ENCODE data around the gene SUSD2. TPM values are rescaled to one million over a fixed set of nuclear protein-coding genes. Genes with fewer than 3 reads are reported as not detected.
"Not testable (repeated sequence)": the region's sequence is repeated elsewhere in the genome, so short reads cannot be mapped to it uniquely, and the experiment has no call there.

Gene SUSD2
- polyA plus RNA-seq, 4 donors = 6.1 to 82.9 (median 11.3) TPM

- Histone ChIP-seq H3K4me1 (ENCODE audit: control insufficient read depth in 3 of 3, insufficient read depth in 2 of 3, low read depth in 1 of 3, low read length in 2 of 3) (peaks cover 0 to 4% (median 0%) of the 10 kb centered on the region in 3 donors), H3K27me3 (ENCODE audit: control insufficient read depth in 3 of 3, insufficient read depth in 3 of 3, low read length in 3 of 3) (no peaks in the 10 kb centered on the region), H3K36me3 (ENCODE audit: control insufficient read depth in 3 of 3, insufficient read depth in 2 of 3, low read depth in 1 of 3, low read length in 3 of 3) (peaks cover 0 to 24% (median 0%) of the 10 kb centered on the region in 3 donors), H3K4me3 (ENCODE audit: low read depth in 1 of 3, low read length in 3 of 3) (no peak overlapping the region), H3K9me3 (ENCODE audit: control insufficient read depth in 2 of 2, insufficient read depth in 1 of 2, low read depth in 1 of 2, low read length in 1 of 2) (no peaks in the 10 kb centered on the region), H3K27ac (ENCODE audit: low read depth in 1 of 3, low read length in 2 of 3) (no peak overlapping the region)
- 86 to 88% (median 88%) methylated on average over 12 of the region's 12 CpGs for WGBS, 3 donors
- DNase-seq = no peak
- FAIRE-seq = no peak
Observed at GRCh38 chr22:24191381-24191841, 10.1 kb downstream of the SUSD2 start.

GRCh38 chr22:24191893-24192292, 10.6 kb downstream of the SUSD2 start:
- no peak overlapping the region for H3K4me3 ChIP-seq (ENCODE audit: low read depth in 1 of 3, low read length in 3 of 3)
- no peak for DNase-seq
- H3K36me3 ChIP-seq (ENCODE audit: control insufficient read depth in 3 of 3, insufficient read depth in 2 of 3, low read depth in 1 of 3, low read length in 3 of 3) = peaks cover 0 to 19% (median 0%) of the 10 kb centered on the region in 3 donors
- no peaks in the 10 kb centered on the region for H3K27me3 ChIP-seq (ENCODE audit: control insufficient read depth in 3 of 3, insufficient read depth in 3 of 3, low read length in 3 of 3)
- no peaks in the 10 kb centered on the region for H3K9me3 ChIP-seq (ENCODE audit: control insufficient read depth in 2 of 2, insufficient read depth in 1 of 2, low read depth in 1 of 2, low read length in 1 of 2)
- whole genome bisulfite sequencing, 3 donors = 85 to 96% (median 91%) methylated on average over 5 of the region's 5 CpGs
- no peak for FAIRE-seq
- H3K27ac ChIP-seq (ENCODE audit: low read depth in 1 of 3, low read length in 2 of 3) = no peak overlapping the region
- peaks cover 0 to 4% (median 0%) of the 10 kb centered on the region in 3 donors for H3K4me1 ChIP-seq (ENCODE audit: control insufficient read depth in 3 of 3, insufficient read depth in 2 of 3, low read depth in 1 of 3, low read length in 2 of 3)

GRCh38 chr22:24198682-24199052, 17.4 kb downstream of the SUSD2 start:
- FAIRE-seq = no peak
- Histone ChIP-seq H3K27me3 (ENCODE audit: control insufficient read depth in 3 of 3, insufficient read depth in 3 of 3, low read length in 3 of 3) (no peaks in the 10 kb centered on the region), H3K4me3 (ENCODE audit: low read depth in 1 of 3, low read length in 3 of 3) (no peak overlapping the region), H3K36me3 (ENCODE audit: control insufficient read depth in 3 of 3, insufficient read depth in 2 of 3, low read depth in 1 of 3, low read length in 3 of 3) (no peaks in the 10 kb centered on the region), H3K9me3 (ENCODE audit: control insufficient read depth in 2 of 2, insufficient read depth in 1 of 2, low read depth in 1 of 2, low read length in 1 of 2) (no peaks in the 10 kb centered on the region), H3K4me1 (ENCODE audit: control insufficient read depth in 3 of 3, insufficient read depth in 2 of 3, low read depth in 1 of 3, low read length in 2 of 3) (peaks cover 0 to 4% (median 0%) of the 10 kb centered on the region in 3 donors), H3K27ac (ENCODE audit: low read depth in 1 of 3, low read length in 2 of 3) (no peak overlapping the region)
- no peak for DNase-seq
- 81 to 94% (median 86%) methylated on average over 6 of the region's 6 CpGs for WGBS, 3 donors

GRCh38 chr22:24200619-24201212, 19.4 kb downstream of the SUSD2 start:
- H3K27ac ChIP-seq (ENCODE audit: low read depth in 1 of 3, low read length in 2 of 3) = no peak overlapping the region
- peaks cover 0 to 3% (median 0%) of the 10 kb centered on the region in 3 donors for H3K4me1 ChIP-seq (ENCODE audit: control insufficient read depth in 3 of 3, insufficient read depth in 2 of 3, low read depth in 1 of 3, low read length in 2 of 3)
- H3K36me3 ChIP-seq (ENCODE audit: control insufficient read depth in 3 of 3, insufficient read depth in 2 of 3, low read depth in 1 of 3, low read length in 3 of 3) = no peaks in the 10 kb centered on the region
- FAIRE-seq (no peak), DNase-seq (no peak)
- H3K4me3 ChIP-seq (ENCODE audit: low read depth in 1 of 3, low read length in 3 of 3) = no peak overlapping the region
- WGBS, 3 donors = 79 to 84% (median 83%) methylated on average over 7 of the region's 7 CpGs
- H3K9me3 ChIP-seq (ENCODE audit: control insufficient read depth in 2 of 2, insufficient read depth in 1 of 2, low read depth in 1 of 2, low read length in 1 of 2) = peaks cover 0 to 3% of the 10 kb centered on the region in 2 donors
- H3K27me3 ChIP-seq (ENCODE audit: control insufficient read depth in 3 of 3, insufficient read depth in 3 of 3, low read length in 3 of 3) = no peaks in the 10 kb centered on the region

- no peaks in the 10 kb centered on the region for H3K36me3 ChIP-seq (ENCODE audit: control insufficient read depth in 3 of 3, insufficient read depth in 2 of 3, low read depth in 1 of 3, low read length in 3 of 3)
- H3K27ac ChIP-seq (ENCODE audit: low read depth in 1 of 3, low read length in 2 of 3) = no peak overlapping the region
- DNase-seq (no peak), FAIRE-seq (no peak)
- 90 to 92% (median 91%) methylated on average over 26 of the region's 26 CpGs for WGBS, 3 donors
- H3K9me3 ChIP-seq (ENCODE audit: control insufficient read depth in 2 of 2, insufficient read depth in 1 of 2, low read depth in 1 of 2, low read length in 1 of 2) = peaks cover 0 to 3% of the 10 kb centered on the region in 2 donors
- H3K4me1 ChIP-seq (ENCODE audit: control insufficient read depth in 3 of 3, insufficient read depth in 2 of 3, low read depth in 1 of 3, low read length in 2 of 3) = no peaks in the 10 kb centered on the region
- no peaks in the 10 kb centered on the region for H3K27me3 ChIP-seq (ENCODE audit: control insufficient read depth in 3 of 3, insufficient read depth in 3 of 3, low read length in 3 of 3)
- H3K4me3 ChIP-seq (ENCODE audit: low read depth in 1 of 3, low read length in 3 of 3) = no peak overlapping the region
Observed at GRCh38 chr22:24201681-24202614, 20.7 kb downstream of the SUSD2 start.

- FAIRE-seq; H3K36me3 ChIP-seq (ENCODE audit: control insufficient read depth in 3 of 3, insufficient read depth in 2 of 3, low read depth in 1 of 3, low read length in 3 of 3); H3K27me3 ChIP-seq (ENCODE audit: control insufficient read depth in 3 of 3, insufficient read depth in 3 of 3, low read length in 3 of 3); H3K27ac ChIP-seq (ENCODE audit: low read depth in 1 of 3, low read length in 2 of 3); DNase-seq; H3K4me3 ChIP-seq (ENCODE audit: low read depth in 1 of 3, low read length in 3 of 3); H3K4me1 ChIP-seq (ENCODE audit: control insufficient read depth in 3 of 3, insufficient read depth in 2 of 3, low read depth in 1 of 3, low read length in 2 of 3); H3K9me3 ChIP-seq (ENCODE audit: control insufficient read depth in 2 of 2, insufficient read depth in 1 of 2, low read depth in 1 of 2, low read length in 1 of 2): not testable (repeated sequence)
- 48 to 72% (median 60%) methylated on average over 5 of the region's 5 CpGs for WGBS, 3 donors
Observed at GRCh38 chr22:24203856-24204255, 22.6 kb downstream of the SUSD2 start.

GRCh38 chr22:24205438-24206195, 24.3 kb downstream of the SUSD2 start:
- Histone ChIP-seq H3K4me1 (ENCODE audit: control insufficient read depth in 3 of 3, insufficient read depth in 2 of 3, low read depth in 1 of 3, low read length in 2 of 3) (peaks cover 0 to 3% (median 0%) of the 10 kb centered on the region in 3 donors), H3K9me3 (ENCODE audit: control insufficient read depth in 2 of 2, insufficient read depth in 1 of 2, low read depth in 1 of 2, low read length in 1 of 2) (peaks cover 0 to 3% of the 10 kb centered on the region in 2 donors), H3K4me3 (ENCODE audit: low read depth in 1 of 3, low read length in 3 of 3) (no peak overlapping the region), H3K27me3 (ENCODE audit: control insufficient read depth in 3 of 3, insufficient read depth in 3 of 3, low read length in 3 of 3) (no peaks in the 10 kb centered on the region), H3K27ac (ENCODE audit: low read depth in 1 of 3, low read length in 2 of 3) (no peak overlapping the region), H3K36me3 (ENCODE audit: control insufficient read depth in 3 of 3, insufficient read depth in 2 of 3, low read depth in 1 of 3, low read length in 3 of 3) (no peaks in the 10 kb centered on the region)
- DNase-seq = no peak
- 87 to 90% (median 88%) methylated on average over 8 of the region's 8 CpGs for WGBS, 3 donors
- FAIRE-seq = no peak

Data from small intestine (tissue), 7 donors.